ENCODE results near the gene MGAT3. TPM values are rescaled to one million over a fixed set of nuclear protein-coding genes. Genes with fewer than 3 reads are reported as not detected.

MGAT3 gene
- total RNA-seq, 1 donor from 2014 or later = 0.53 TPM

GRCh38 chr22:39530692-39531331, 74.0 kb downstream of the MGAT3 start:
- H3K4me3 ChIP-seq (ENCODE audit: low read depth, low read length) = no peak overlapping the region
- DNase-seq (ENCODE audit: low read depth) (peak; percentile 47), FAIRE-seq (no peak)
- TF ChIP-seq CTCF (IDR thresholded peaks at IDR 0.05; ENCODE audit: insufficient read depth, low read length, severe bottlenecking) = peak; percentile 29
- H3K27me3 ChIP-seq (ENCODE audit: control insufficient read depth, insufficient read depth, low read length) = no peaks in the 10 kb centered on the region
- peaks cover 11% of the 10 kb centered on the region for H3K36me3 ChIP-seq (ENCODE audit: control insufficient read depth, insufficient read depth, low read length)

GRCh38 chr22:39532215-39533073, 75.6 kb downstream of the MGAT3 start, which contains the start of gene RPS19BP1:
TSS of gene RPS19BP1 (minus strand) at chr22:39532748. CDS start at chr22:39532738, 10 bp downstream.
- DNase-seq (ENCODE audit: low read depth) = peak; percentile 99
- peak within 1 kb of the TSS; percentile 88 for H3K4me3 ChIP-seq (ENCODE audit: low read depth, low read length)
- peaks cover 11% of the 10 kb centered on the region for H3K36me3 ChIP-seq (ENCODE audit: control insufficient read depth, insufficient read depth, low read length)
- H3K27me3 ChIP-seq (ENCODE audit: control insufficient read depth, insufficient read depth, low read length) = no peaks in the 10 kb centered on the region
- no peak for TF ChIP-seq CTCF (IDR thresholded peaks at IDR 0.05; ENCODE audit: insufficient read depth, low read length, severe bottlenecking)
- FAIRE-seq = peak; percentile 98

DNA sequence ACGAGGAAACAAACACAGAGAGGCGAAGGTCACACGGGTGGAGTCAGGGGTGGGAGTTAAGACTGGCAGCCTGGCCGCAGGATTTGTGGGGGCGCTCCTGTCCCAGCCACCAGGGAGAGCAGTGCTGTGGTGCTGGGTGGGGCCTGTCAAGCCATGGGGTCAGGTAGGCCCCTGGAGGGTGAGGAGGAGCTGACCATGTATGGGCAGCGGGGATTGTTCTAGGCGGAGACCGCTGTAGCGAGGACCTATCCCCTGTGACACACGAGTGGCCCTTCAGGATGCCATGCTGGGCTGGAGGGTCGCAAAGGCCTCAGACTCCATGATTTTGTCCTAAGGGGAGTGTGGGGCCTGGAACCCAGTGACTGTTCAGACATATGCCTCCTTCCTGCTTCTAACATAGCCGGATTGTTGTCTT, 77.3 kb downstream of the MGAT3 start:
- DNase-seq (ENCODE audit: low read depth) (no peak), FAIRE-seq (no peak)
- H3K4me3 ChIP-seq (ENCODE audit: low read depth, low read length) = no peak overlapping the region
- no peaks in the 10 kb centered on the region for H3K27me3 ChIP-seq (ENCODE audit: control insufficient read depth, insufficient read depth, low read length)
- no peak for TF ChIP-seq CTCF (IDR thresholded peaks at IDR 0.05; ENCODE audit: insufficient read depth, low read length, severe bottlenecking)
- H3K36me3 ChIP-seq (ENCODE audit: control insufficient read depth, insufficient read depth, low read length) = peaks cover 8% of the 10 kb centered on the region

- no peak overlapping the region for H3K4me3 ChIP-seq (ENCODE audit: low read depth, low read length)
- no peaks in the 10 kb centered on the region for H3K27me3 ChIP-seq (ENCODE audit: control insufficient read depth, insufficient read depth, low read length)
- H3K36me3 ChIP-seq (ENCODE audit: control insufficient read depth, insufficient read depth, low read length) = peaks cover 3% of the 10 kb centered on the region
- DNase-seq (ENCODE audit: low read depth) (no peak), FAIRE-seq (peak; percentile 68)
- TF ChIP-seq CTCF (IDR thresholded peaks at IDR 0.05; ENCODE audit: insufficient read depth, low read length, severe bottlenecking) = peak; percentile 96
These were observed 78.0 kb downstream of the MGAT3 start for GRCh38 chr22:39534591-39535356.

DNA sequence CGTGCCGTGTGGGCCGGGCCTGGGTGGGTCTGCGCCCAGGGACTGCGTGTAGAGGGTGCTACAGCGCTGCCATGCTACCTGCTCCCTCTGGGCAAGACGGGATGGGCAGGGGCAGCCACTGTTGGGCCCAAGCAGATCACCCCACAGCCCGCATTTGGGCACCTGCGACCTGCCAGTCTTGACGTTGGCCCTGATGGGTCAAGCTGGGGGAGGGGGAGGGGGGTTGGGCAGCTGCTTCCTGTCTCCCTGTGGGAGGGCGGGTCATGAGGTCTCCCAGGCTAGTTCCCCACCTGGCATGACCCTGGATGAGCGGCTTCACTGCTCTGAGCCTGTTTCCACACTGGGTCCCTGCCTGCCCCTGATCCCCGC, 78.5 kb downstream of the MGAT3 start:
- Histone ChIP-seq H3K27me3 (ENCODE audit: control insufficient read depth, insufficient read depth, low read length) (no peaks in the 10 kb centered on the region), H3K4me3 (ENCODE audit: low read depth, low read length) (no peak overlapping the region), H3K36me3 (ENCODE audit: control insufficient read depth, insufficient read depth, low read length) (no peaks in the 10 kb centered on the region)
- FAIRE-seq (no peak), DNase-seq (ENCODE audit: low read depth) (no peak)
- TF ChIP-seq CTCF (IDR thresholded peaks at IDR 0.05; ENCODE audit: insufficient read depth, low read length, severe bottlenecking) = no peak

Data from bronchial epithelial cell (primary cell).